GM10266 (cell line): ENCODE data around the gene GP9.
"Not testable (repeated sequence)": the region's sequence is repeated elsewhere in the genome, so short reads cannot be mapped to it uniquely, and the experiment has no call there.

Experiments
- DNase-seq: peaks from one replicate; pipeline ENCODE4 v3.0.0; 2012; ENCODE audit errors: extremely low spot score
- CTCF ChIP-seq: IDR thresholded peaks from 2 replicates; pipeline ENCODE4 v1.5.1; 2012; ENCODE audit warnings: mild to moderate bottlenecking, low read depth; ENCODE audit not compliant: control insufficient read depth, insufficient read depth; ENCODE audit errors: missing control alignments

The GP9 gene

GRCh38 chr3:129068291-129068886 lies 7.8 kb downstream of the GP9 start:
- no peak for DNase-seq
- TF ChIP-seq CTCF, result no peak

GRCh38 chr3:129069313-129070085 lies 8.9 kb downstream of the GP9 start:
- not testable (repeated sequence) for DNase-seq

- no peak for TF ChIP-seq CTCF
- DNase-seq, result no peak
Observed at GRCh38 chr3:129070086-129070885, 9.7 kb downstream of the GP9 start.

GRCh38 chr3:129077222-129077621 lies 16.6 kb downstream of the GP9 start:
- TF ChIP-seq CTCF, result no peak
- no peak for DNase-seq

GRCh38 chr3:129078510-129078909 lies 17.9 kb downstream of the GP9 start:
- no peak for TF ChIP-seq CTCF
- DNase-seq, result no peak

GRCh38 chr3:129081503-129081902 lies 20.9 kb downstream of the GP9 start:
- TF ChIP-seq CTCF, result no peak
- no peak for DNase-seq

- no peak for TF ChIP-seq CTCF
- no peak for DNase-seq
Observed at GRCh38 chr3:129082026-129082425, 21.4 kb downstream of the GP9 start.
